GM12873 (cell line): ENCODE data around the gene PLXNA4.

ENCODE experiments used
- CTCF ChIP-seq: IDR thresholded peaks from 2 replicates; pipeline ENCODE4 v1.5.1; 2012; ENCODE audit warnings: low read depth, mild to moderate bottlenecking, moderate library complexity, low read length, control low read depth; ENCODE audit not compliant: insufficient read depth; ENCODE audit errors: missing control alignments

Gene PLXNA4

GRCh38 chr7:132131196-132131595, 445.1 kb downstream of the PLXNA4 start:
- TF ChIP-seq CTCF = no peak

GRCh38 chr7:132130497-132130896, 445.8 kb downstream of the PLXNA4 start:
- TF ChIP-seq CTCF = no peak

GRCh38 chr7:132125872-132126595, 450.2 kb downstream of the PLXNA4 start:
- no peak for TF ChIP-seq CTCF

GRCh38 chr7:132125096-132125495, 451.2 kb downstream of the PLXNA4 start:
- TF ChIP-seq CTCF = no peak

- TF ChIP-seq CTCF = no peak
Measured at GRCh38 chr7:132124575-132124974, 451.7 kb downstream of the PLXNA4 start.

GRCh38 chr7:132123773-132124172, 452.5 kb downstream of the PLXNA4 start:
- TF ChIP-seq CTCF = no peak

GRCh38 chr7:132122901-132123300, 453.4 kb downstream of the PLXNA4 start:
- no peak for TF ChIP-seq CTCF
